Superior temporal gyrus (tissue), 1 donor: ENCODE data around the gene FLNB.
"Not testable (repeated sequence)": the region's sequence is repeated elsewhere in the genome, so short reads cannot be mapped to it uniquely, and the experiment has no call there.

Experiments used
- DNase-seq: peaks from one replicate; pipeline ENCODE4 v3.0.0-alpha.2; 2016; ENCODE audit errors: extremely low spot score

FLNB gene

GRCh38 chr3:58180940-58181587 lies 172.8 kb downstream of the FLNB start:
- no peak for DNase-seq

GRCh38 chr3:58183221-58183620 lies 175.0 kb downstream of the FLNB start:
- DNase-seq = no peak

DNA sequence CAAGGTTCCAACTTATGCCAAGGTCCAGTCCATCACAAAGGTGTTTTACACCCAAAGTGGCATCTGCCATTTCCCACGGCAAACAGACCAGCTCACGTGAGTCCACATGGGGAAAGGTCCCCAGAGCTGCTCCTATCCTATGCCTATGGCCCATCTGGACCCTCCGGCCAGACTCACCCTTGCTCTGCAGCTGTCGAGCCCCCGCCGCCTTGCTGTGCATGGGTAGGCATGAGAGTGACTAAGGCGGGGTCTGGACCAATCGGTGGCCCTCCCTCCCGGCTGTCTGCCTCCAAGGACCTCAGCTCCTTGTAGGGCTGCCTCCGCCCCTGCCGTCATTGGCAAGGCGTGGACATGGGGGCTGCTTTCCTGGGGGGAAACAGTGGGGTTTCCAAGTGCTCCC lies 175.7 kb downstream of the FLNB start:
- DNase-seq = no peak

- DNase-seq = no peak
These were observed 176.2 kb downstream of the FLNB start for GRCh38 chr3:58184309-58184981.

DNA sequence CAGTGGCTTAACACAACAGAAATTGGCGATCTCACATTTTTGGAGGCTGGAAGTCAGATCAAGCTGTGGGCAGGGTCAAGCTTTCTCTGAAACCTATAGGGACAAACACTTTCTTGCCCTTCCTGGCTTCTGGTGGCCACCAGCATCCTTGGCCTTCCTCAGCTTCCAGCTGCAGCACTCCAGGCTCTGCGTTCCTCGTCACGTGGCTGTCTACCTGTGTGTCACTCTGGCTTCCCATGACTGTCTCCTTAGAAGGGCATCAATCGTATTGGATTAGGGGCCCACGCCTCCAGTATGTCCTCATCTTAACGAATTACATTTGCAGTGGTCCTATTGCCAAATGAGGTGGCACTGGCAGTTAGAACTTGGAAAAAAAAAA lies 176.7 kb downstream of the FLNB start:
- DNase-seq = no peak

DNA sequence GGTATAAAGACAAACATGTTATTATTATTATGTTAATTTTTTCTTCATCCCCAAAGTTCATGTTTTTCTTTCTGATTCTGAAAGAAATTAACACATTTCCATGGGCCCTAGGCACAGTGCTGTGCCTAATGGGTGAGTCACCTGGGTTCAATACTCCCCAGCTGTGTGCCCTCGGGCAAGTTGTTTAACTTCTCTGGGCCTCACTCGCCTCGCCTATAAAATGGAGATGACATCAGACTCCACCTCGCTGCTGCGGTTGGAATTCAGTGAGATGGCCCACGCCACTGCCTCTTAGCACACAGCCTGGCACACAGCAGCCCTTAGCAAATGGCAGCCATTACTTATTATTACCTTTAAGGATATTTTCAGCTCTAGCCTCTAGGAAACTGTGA lies 179.9 kb downstream of the FLNB start:
- no peak for DNase-seq

- no peak for DNase-seq
These were observed 180.8 kb downstream of the FLNB start for GRCh38 chr3:58188921-58189451.

DNA sequence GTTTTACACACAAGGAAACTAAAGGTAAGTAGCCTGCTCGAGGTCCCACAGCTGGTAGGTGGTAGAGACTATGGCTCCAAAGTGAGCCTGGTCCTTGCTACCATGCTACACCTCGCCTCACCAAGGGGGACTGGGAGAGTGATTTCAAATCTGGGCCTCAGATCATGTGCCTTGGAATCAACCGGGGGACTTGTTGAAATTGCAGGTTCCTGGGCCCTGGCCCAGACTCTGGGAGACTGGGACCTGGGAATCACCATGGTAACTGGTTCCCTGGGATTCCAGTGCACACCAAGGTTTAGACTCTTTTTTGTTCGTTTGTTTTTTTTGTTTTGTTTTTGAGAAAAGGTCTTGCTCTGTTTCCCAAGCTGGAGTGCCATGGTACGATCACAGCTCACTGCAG lies 181.5 kb downstream of the FLNB start:
- DNase-seq = no peak

DNA sequence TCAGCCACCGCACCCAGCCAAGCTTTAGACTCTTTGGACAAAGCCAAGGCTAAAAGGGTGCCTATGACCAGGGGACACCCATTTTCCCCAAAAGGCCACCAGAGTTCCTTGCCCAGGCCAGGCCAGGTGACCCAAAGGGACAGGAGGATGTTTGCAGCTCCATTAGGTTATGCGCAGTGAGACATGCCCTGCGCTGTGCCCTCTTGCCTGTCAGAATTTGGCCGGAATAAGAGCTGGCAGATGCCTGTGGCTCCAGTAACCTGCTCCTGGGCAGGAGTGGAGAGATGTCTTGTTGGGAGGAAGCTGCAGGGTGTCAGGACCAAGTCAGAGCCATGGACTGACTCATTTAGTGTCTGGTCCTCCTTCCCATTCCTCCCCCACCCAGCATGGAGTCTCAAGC lies 182.1 kb downstream of the FLNB start:
- DNase-seq = no peak

DNA sequence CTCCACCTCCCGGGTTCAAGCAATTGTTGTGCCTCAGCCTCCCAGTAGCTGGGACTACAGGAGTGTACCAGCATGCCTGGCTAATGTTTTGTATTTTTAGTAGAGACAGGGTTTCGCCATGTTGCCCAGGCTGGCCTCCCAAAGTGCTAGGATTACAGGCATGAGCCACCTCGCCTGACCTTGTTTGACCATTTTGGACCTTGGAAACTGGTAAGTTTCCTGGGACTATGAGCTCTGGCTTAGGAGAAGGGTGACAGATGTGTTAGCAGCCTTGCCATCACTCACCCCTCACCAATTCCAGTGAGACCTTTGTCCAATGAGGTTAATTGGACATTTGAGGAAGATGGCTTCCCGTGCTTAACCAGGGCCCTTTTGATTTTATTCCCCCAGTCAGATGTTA lies 182.7 kb downstream of the FLNB start:
- no peak for DNase-seq

DNA sequence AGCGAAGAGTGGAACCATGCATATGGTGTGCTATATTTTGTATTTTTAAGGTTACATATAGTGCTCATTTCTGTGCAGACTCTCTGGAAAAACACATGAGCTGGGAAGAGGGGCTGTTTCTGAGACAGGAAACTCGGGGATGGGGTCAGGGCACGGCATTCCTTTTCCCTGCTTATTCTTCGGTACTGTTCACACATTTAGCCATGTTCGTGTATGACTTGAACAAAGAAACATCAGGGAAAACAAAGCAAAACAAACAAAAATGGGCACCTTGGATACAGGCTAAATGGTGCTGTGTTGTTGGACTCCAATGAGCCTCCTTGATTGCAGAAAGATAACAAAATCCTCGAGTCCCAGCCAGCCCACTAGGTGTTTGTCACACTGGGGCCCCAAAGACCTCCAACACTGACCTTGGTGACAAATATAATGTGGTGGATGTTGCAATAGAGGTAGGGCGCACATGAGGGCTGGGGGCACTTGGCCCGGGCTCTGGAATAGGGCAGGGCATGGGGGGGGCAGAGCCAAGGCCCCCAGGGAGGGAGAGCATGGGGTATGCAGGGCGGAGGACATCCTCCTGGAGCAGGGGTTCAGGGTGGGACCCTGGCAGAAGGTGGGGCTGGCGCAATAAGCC lies 183.3 kb downstream of the FLNB start:
- DNase-seq = no peak

- DNase-seq = no peak
These were observed 183.8 kb downstream of the FLNB start for GRCh38 chr3:58192069-58192468.

GRCh38 chr3:58193682-58194407 lies 185.6 kb downstream of the FLNB start:
- DNase-seq = no peak

DNA sequence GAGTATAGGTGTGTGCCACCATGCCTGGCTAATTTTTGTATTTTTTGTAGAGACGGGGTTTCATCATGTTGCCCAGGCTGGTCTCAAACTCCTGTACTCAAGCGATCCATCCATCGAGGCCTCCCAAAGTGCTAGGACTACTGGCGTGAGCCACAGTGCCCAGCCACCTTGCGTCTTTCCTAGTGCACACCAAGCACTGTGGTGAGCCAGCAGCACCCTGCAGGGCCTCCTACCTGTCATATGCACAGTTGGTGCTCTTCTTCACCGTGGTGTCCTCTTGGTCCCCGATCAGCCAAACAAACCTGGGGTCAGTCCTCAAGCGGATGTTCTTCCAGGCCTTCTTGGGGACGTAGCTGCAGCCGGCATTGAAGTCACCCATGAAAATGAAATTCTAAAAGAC lies 189.4 kb downstream of the FLNB start:
- DNase-seq = no peak

DNA sequence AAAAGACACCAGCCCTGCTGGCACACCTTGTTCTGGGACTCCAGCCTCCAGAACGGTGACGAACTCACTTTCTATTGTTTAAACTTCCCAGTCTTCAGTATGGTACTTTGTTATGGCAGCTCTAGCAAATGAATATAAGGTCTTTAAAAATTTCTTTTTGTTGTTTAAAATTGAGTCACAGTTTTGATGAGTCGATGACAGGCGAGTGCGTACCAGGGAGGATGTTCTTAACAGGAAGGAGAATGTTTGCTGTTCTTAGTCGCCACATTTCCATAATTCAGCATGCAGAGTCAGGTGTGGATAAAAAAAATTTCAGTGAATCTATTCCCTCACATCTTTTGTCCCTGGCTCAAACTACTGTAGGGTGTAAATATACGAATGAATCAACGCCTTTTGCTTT lies 190.1 kb downstream of the FLNB start:
- no peak for DNase-seq

DNA sequence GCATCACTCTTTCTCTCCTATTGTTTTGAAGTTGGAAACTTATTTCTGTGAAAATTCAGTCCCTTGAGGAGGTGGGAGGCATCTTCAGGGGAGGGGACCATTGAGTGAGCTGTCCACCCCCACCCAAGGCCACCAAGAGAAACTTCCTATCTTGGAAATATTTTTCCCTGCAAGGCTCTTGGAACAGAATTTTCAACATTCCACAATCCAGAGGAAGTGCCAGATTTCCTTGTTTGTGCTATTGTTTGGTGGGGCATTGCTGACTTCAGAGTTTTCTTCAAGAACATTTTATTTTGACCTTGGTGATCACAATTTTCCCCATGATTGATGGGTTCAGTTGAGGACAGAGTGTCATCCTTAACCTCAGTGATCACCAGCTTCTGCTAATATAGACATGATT lies 190.6 kb downstream of the FLNB start:
- no peak for DNase-seq

DNA sequence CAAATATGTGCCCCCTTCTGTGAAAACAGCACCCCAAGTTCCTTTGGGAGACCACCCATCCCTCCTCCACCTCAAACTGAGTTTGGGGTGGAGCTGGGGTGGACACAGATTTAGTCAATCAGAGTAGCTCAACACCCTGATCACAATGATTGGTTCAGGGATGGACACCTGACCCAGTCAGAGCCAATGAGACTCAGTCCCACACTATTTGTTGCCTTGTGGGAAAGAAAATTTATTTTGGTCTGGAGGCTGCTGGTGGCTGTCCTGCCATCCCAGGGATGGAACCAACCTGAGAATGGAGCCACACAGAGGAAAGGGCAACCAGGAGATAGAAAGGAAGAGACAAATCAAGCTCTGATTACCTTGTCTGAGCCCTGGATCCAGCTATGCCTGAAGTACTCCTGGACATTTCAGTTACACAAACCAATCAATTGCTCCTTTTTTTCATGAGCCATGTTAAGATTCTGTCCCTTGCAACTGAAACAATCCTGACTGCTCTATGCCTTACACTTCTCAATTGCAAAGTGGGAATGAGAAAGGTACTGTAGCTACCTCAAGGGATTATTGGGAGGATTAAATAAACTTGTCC lies 192.0 kb downstream of the FLNB start:
- DNase-seq = no peak

DNA sequence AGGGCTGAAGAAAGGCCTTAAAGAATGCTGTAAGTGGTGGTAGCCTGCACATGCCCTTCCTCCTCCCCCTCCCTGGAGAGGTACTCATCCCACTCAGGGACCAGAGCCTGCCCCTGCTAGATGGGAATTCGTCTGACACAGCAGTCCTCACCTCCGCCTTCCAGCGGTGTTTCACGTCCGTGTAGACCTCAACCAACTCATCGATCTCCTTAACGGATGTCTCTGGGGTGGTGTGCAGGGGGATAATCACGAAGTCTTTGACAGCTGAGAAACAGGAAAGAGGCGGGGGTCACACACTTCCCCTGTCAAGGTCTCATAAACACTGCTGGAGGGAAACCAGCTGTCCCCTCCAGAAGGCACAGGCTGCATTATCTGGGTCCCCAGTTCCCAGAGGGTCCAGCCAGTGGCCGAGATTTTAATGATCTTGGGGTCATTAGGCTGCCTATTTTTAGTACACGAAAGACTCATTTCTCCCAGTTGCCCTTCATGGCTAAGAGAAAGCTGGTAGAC lies 192.7 kb downstream of the FLNB start:
- no peak for DNase-seq

- DNase-seq = not testable (repeated sequence)
These were observed 193.2 kb downstream of the FLNB start for GRCh38 chr3:58201451-58201850.

- DNase-seq = no peak
These were observed 194.7 kb downstream of the FLNB start for GRCh38 chr3:58202917-58203360.

DNA sequence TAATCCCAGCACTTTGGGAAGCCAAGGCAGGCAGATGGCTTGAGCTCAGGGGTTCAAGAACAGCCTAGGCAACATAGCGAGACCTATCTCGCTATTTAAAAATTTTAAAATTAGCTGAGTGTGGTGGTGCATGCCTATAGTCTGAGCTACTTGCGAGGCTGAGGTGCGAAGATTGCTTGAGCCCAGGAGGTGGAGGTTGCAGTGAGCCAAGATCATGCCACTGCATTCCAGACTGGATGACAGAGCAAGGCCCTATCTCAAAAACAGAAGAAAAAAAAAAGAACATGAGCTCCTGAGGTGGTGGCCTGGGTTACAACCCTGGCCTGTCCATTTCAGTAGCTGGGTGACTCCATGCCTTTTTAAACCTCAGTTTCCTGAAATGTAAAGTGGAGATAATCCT lies 195.3 kb downstream of the FLNB start:
- DNase-seq = no peak

GRCh38 chr3:58204720-58205119 lies 196.5 kb downstream of the FLNB start:
- no peak for DNase-seq
